Neutrophil (primary cell): ENCODE measurements around the gene AQP5.

Source experiments
- H3K27ac ChIP-seq: fragments of 200-600 bp; sonication (generic); 2 replicates; pipeline ENCODE4 v1.5.1; 2016; ENCODE audit warnings: mild to moderate bottlenecking, moderate library complexity
- H3K27me3 ChIP-seq: fragments of 200-600 bp; sonication (generic); 2 replicates; pipeline ENCODE4 v1.6.0; 2016; ENCODE audit warnings: mild to moderate bottlenecking
- H3K36me3 ChIP-seq: fragments of 200-600 bp; sonication (generic); 2 replicates; pipeline ENCODE4 v1.5.1; 2017
- H3K4me1 ChIP-seq, 2 experiments: fragments of 200-600 bp in 1 of 2; sonication (generic) in 1 of 2; 1 replicate in 1 of 2; 2 replicates in 1 of 2; pipeline versions ENCODE4 v1.5.1 to v1.6.1; 2013 to 2016; ENCODE audit warnings: low read depth in 1 of 2, low read length in 1 of 2, mild to moderate bottlenecking in 1 of 2, moderate library complexity in 1 of 2; ENCODE audit not compliant: control insufficient read depth in 1 of 2, insufficient read depth in 1 of 2
- H3K4me3 ChIP-seq, 2 experiments: fragments of 200-600 bp in 1 of 2; sonication (generic) in 1 of 2; 1 replicate in 1 of 2; 2 replicates in 1 of 2; pipeline ENCODE4 v1.5.1; 2013 to 2016; ENCODE audit warnings: low read depth in 1 of 2, low read length in 1 of 2, mild to moderate bottlenecking in 1 of 2, moderate library complexity in 1 of 2
- H3K9me3 ChIP-seq: fragments of 200-600 bp; sonication (generic); 2 replicates; pipeline ENCODE4 v1.5.1; 2016
- CTCF ChIP-seq: fragments of 200-600 bp; sonication (generic); IDR thresholded peaks from 2 replicates; pipeline ENCODE4 v1.5.1; 2016; ENCODE audit warnings: antibody characterized with exemption

Gene AQP5

DNA sequence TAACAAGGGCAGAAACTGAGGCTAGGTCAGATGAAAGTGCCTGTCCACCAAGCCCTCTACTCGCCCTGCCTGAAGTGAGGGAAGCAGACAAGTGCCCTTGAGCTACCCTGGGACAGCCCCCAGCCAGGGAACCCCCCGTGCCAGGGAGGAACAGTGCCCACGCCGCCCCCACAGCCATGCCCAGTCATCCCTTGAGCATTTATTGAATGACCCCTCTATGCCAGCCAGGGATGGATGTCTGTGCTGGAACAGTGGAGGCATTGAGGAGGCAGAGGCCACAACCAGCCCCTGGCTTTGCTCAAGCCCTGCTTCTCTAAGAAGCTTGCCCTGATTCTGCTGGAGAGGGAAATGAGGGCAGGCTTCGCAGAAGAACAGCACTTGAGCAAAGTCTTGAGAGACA, 7.4 kb downstream of the AQP5 start:
- H3K4me1 ChIP-seq: peaks cover 10 to 22% of the 10 kb centered on the region in 2 experiments
- H3K4me3 ChIP-seq: no peak overlapping the region
- no peaks in the 10 kb centered on the region for H3K36me3 ChIP-seq
- peaks cover 81% of the 10 kb centered on the region for H3K27me3 ChIP-seq
- no peak for TF ChIP-seq CTCF
- no peak overlapping the region for H3K27ac ChIP-seq
- H3K9me3 ChIP-seq: no peaks in the 10 kb centered on the region

- H3K4me1 ChIP-seq: peaks cover 10 to 22% of the 10 kb centered on the region in 2 experiments
- peaks cover 78% of the 10 kb centered on the region for H3K27me3 ChIP-seq
- no peak for TF ChIP-seq CTCF
Observed at GRCh38 chr12:49969651-49970429, 8.2 kb downstream of the AQP5 start.

GRCh38 chr12:49970658-49971057, 9.0 kb downstream of the AQP5 start:
- no peak overlapping the region for H3K4me3 ChIP-seq
- no peaks in the 10 kb centered on the region for H3K9me3 ChIP-seq
- H3K27ac ChIP-seq: no peak overlapping the region
- H3K36me3 ChIP-seq: no peaks in the 10 kb centered on the region
- H3K27me3 ChIP-seq: peaks cover 69% of the 10 kb centered on the region
- no peak for TF ChIP-seq CTCF
- peaks cover 10 to 22% of the 10 kb centered on the region in 2 experiments for H3K4me1 ChIP-seq

More at GRCh38 chr12:49969651-49970429, 8.2 kb downstream of the AQP5 start:
- no peaks in the 10 kb centered on the region for H3K36me3 ChIP-seq
- H3K4me3 ChIP-seq: no peak overlapping the region
- no peaks in the 10 kb centered on the region for H3K9me3 ChIP-seq
- H3K27ac ChIP-seq: no peak overlapping the region

GRCh38 chr12:49971141-49971540, 9.5 kb downstream of the AQP5 start:
- H3K4me1 ChIP-seq: peaks cover 10 to 22% of the 10 kb centered on the region in 2 experiments

DNA sequence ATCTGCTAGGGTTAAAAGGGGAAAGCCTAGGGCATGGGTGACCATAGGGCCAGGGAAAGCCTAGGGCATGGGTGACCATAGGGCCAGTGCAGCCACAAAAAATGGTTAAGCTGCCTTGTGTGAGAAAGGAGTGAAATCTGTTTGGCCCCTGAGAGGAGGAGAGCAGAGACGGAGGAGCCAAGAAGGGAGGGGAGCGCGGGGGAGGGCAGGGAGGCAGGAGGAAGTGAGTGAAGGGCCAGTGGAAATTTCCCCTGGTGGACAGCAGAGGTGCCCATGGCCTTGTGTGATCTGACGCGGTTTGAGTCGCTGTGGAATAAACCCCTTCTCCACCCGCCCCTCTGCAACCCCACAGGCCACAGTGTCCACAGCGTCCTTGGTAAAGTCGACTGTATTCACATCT, 10.5 kb downstream of the AQP5 start:
- no peaks in the 10 kb centered on the region for H3K9me3 ChIP-seq
- H3K4me1 ChIP-seq: peaks cover 8 to 20% of the 10 kb centered on the region in 2 experiments
- H3K27ac ChIP-seq: no peak overlapping the region
- H3K27me3 ChIP-seq: peaks cover 57% of the 10 kb centered on the region
- H3K36me3 ChIP-seq: no peaks in the 10 kb centered on the region
- no peak for TF ChIP-seq CTCF
- no peak overlapping the region for H3K4me3 ChIP-seq

More at GRCh38 chr12:49971141-49971540, 9.5 kb downstream of the AQP5 start:
- TF ChIP-seq CTCF: no peak
- Histone ChIP-seq H3K4me3 (no peak overlapping the region), H3K27me3 (peaks cover 65% of the 10 kb centered on the region), H3K36me3 (no peaks in the 10 kb centered on the region), H3K9me3 (no peaks in the 10 kb centered on the region), H3K27ac (no peak overlapping the region)
